GM18951 (cell line): ENCODE results near the gene MAD1L1.

ENCODE experiments used
- POLR2A ChIP-seq: IDR thresholded peaks from 4 replicates; pipeline ENCODE4 v1.6.1; 2011; ENCODE audit warnings: mild to moderate bottlenecking; ENCODE audit not compliant: insufficient read length, insufficient read depth; ENCODE audit errors: extremely low read depth
- in situ Hi-C: fragments of 300-500 bp; cut with MboI; formaldehyde crosslinking; loops from one replicate; pipeline ENCODE4 v1.12.0; 2022; ENCODE audit warnings: low sequenced_read_pairs, mixed read lengths, inconsistent platforms; ENCODE audit not compliant: unreplicated experiment

MAD1L1 gene

GRCh38 chr7:1941464-1942242 is 291.1 kb downstream of the MAD1L1 start:
- in situ Hi-C loops = no loop called here
- no peak for TF ChIP-seq POLR2A

DNA sequence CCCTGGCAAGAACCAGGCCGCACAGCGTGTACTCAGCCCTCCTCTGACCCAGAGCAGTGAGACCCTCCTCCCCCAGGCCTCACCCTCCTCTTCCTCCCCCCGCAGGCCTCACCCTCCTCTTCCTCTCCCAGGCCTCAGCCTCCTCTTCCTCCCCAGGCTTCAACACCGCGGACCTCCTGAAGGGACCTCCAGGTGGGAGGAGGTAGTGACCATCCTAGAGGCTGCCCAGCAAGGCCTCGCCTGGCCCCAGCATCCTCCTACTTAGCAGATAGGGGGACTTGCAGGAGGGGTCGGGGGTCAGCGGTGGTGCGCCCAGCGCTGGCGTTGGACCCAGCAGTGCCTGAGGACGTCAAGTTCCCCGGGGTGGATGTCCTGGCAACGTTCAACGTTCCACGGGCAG is 291.9 kb downstream of the MAD1L1 start:
- TF ChIP-seq POLR2A = no peak
- in situ Hi-C loops = no loop called here

DNA sequence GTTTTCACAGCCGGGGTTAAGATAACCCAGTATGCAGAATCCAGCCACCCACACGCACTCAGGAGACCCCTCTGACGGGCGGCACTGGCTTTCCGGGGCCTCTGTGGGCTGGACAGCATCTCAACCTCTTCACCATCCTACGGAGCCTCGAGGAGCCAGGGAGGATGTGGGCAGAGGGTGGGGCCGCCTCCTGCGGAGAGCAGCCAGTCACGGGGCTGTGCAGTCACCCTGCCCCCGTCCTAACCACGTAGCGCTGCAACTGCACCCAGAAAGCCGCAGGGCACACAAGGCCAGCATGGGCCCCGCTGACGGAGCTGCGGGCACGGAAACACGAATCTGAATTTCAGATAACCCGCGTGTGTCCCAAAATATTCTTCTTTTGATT is 292.4 kb downstream of the MAD1L1 start:
- TF ChIP-seq POLR2A = peak; percentile 50
- in situ Hi-C loops = no loop called here

DNA sequence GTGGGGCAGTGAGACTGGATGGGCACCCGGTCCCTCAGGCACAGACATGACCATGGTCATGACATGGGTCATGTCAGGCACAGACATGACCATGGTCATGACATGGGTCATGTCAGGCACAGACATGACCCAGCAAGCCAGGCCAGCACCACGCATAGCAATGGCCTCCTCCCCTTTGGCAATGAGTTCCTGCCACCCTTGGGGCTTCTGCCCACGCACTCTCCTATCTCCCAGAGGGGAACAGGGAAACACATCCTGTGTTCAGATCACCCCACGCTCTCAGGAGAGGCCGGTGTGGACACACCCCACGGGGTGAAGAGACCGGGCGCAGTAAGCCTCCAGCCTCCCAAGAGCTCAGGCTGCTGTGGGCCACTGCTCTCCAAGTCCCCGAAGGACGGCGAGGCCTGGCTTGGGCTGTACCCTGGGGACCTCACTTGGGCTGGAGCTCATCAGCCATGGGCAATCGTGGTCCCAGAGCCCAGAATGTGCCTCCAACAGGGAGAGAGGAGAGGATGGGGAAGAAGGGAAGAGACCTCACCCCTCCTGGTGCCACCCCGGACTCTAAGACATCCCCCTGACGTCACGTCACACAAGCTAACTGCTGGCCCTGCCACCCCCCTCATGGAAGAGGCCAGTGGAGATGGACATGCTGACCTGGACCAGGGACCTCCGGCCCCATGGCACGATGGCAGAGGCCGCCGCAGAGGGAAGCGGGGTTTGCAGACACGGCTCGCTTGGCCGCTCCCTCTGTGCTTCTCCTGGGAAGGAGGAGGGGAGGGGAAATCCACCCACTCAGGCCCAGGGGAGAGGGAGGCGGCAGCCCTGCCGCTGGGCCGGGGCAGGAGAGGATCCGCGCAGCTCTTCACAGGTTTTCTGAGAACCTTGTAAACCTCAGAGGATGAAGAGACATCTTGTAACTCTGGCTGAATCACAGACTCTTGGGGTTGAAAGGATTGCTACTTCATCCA is 293.0 kb downstream of the MAD1L1 start:
- TF ChIP-seq POLR2A = no peak
- in situ Hi-C loops = no loop called here

GRCh38 chr7:1938788-1939433 is 293.8 kb downstream of the MAD1L1 start:
- no peak for TF ChIP-seq POLR2A
- in situ Hi-C loops = no loop called here

GRCh38 chr7:1937252-1937605 is 295.5 kb downstream of the MAD1L1 start:
- TF ChIP-seq POLR2A = no peak

DNA sequence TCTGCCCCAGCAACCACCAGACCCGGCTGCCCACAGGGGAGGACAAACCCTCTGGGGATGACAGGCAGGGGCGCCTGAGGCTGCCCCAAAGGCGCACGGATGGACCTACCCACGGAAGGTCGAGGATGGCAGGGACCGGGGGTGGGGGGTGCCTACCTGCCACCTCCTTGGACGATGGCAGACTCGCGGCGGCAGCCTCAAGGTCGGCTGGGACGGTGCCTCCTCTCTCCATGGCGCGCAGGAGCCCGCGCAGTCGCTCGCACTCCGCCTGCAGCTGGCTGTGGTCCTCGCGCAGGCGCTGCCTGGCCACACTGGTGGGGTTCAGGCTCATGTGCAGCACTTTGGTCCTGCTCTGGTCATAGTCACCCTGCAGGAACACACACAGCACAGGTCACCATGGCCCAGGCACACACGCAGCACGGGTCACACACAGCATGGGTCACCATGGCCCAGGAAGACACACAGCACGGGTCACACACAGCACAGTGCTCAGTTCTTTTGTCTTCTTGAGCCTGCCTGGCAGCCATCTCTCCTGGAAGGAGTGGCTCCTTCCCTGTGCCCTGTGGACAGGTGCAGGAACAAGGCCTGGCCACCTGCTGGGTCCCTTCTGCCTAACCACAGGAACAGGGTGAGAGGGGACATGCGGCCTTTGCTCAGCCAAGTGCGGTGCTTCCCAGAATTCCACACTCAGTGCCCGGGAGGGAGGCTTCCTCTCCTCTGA is 296.1 kb downstream of the MAD1L1 start:
- TF ChIP-seq POLR2A = no peak
- in situ Hi-C loops = no loop called here

More at GRCh38 chr7:1937252-1937605, 295.5 kb downstream of the MAD1L1 start:
- in situ Hi-C loops = no loop called here

GRCh38 chr7:1936006-1936310 is 296.8 kb downstream of the MAD1L1 start:
- in situ Hi-C loops = no loop called here

DNA sequence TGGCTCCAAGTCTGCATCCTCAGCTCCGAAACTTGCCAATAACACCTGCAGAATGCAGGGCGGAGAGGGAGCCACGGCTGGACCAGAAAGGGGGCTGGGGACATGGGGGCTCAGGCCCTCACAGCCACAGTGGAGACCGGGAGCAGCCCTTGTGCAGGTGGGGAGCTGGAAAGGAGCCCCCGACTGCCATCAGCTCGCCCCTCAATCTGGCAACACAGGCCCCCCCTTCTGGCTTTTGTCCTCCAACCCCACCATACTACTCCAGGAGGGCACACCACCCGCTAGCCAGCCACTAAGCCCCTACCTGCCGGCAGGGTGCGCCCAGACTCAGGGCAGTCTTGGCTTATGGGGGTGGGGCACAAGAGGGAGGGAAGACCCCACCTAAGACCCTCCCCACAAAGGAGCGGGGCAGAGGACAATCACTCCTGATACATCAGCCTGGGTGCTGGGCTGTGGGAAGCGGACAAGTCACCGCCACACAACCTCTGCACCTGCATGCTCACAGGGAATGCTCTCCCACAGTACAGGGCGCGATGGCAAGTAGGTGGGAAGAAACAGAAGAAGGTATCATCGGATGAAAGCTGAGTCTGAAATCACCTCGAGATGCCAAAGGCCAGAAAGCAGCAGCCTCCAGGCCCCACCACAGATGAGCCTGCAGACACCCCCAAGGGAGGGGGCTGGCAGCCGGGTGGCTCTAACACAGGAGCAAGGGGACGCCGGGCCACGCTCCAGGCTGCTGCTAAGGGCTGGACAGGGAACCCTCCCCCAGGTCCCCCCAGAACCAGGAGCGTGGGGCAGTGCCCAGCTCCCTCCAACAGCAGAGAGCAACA is 297.4 kb downstream of the MAD1L1 start:
- TF ChIP-seq POLR2A = no peak
- in situ Hi-C loops = no loop called here

More at GRCh38 chr7:1936006-1936310, 296.8 kb downstream of the MAD1L1 start:
- no peak for TF ChIP-seq POLR2A

- TF ChIP-seq POLR2A = no peak
- in situ Hi-C loops = no loop called here
Measured at GRCh38 chr7:1934756-1935155, 298.0 kb downstream of the MAD1L1 start.

DNA sequence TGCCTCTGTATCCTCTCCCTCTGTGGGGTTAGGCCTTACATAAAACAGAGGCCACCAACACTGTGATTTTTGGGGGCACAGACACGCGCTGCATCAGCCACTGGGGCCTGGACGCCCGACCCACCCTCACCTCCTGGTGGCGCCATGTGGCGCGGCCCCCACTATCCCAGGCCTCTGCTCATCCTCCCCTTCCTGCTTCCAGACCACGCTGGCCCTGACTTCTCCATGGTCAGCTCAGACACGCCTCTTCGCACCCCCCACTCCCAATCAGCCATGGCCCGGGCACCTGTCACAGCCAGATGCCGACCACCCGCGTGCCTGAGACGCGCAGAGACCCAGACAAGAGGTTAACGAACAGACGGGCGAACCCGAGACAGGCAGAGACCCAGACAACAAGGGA is 298.7 kb downstream of the MAD1L1 start:
- TF ChIP-seq POLR2A = no peak
- in situ Hi-C loops = no loop called here
